OCI-LY3 (cell line): ENCODE results near the gene C6.

ENCODE experiments used
- H2AFZ ChIP-seq: fragments of 200-600, 300-600 bp; shearing (Covaris generic); 2 replicates; pipeline ENCODE4 v1.6.0; 2014; ENCODE audit warnings: antibody characterized with exemption, low read depth, low read length
- H3K27ac ChIP-seq: fragments of 200-600, 300-600 bp; sonication (generic); 2 replicates; pipeline ENCODE4 v1.5.1; 2014; ENCODE audit warnings: mild to moderate bottlenecking, low read length, moderate library complexity, mixed read lengths
- H3K27me3 ChIP-seq: fragments of 200-600, 300-600 bp; sonication (generic); 2 replicates; pipeline ENCODE4 v1.6.1; 2014; ENCODE audit warnings: low read depth, low read length, mixed read lengths
- H3K36me3 ChIP-seq: fragments of 200-600, 300-600 bp; sonication (generic); replicated peaks from 2 replicates; pipeline ENCODE3; 2014; ENCODE audit warnings: low read depth, low read length, mixed read lengths
- H3K4me1 ChIP-seq: fragments of 300-600, 200-600 bp; sonication (generic); 2 replicates; pipeline ENCODE4 v1.6.1; 2014; ENCODE audit warnings: low read length, mixed read lengths
- H3K4me2 ChIP-seq: fragments of 200-600, 300-600 bp; sonication (generic); 2 replicates; pipeline ENCODE4 v1.6.1; 2014; ENCODE audit warnings: low read length, mixed read lengths
- H3K4me3 ChIP-seq: fragments of 300-600, 200-600 bp; sonication (generic); 2 replicates; pipeline ENCODE4 v1.5.1; 2014; ENCODE audit warnings: antibody characterized with exemption, mild to moderate bottlenecking, low read length, moderate library complexity
- H3K79me2 ChIP-seq: fragments of 300-600, 200-600 bp; shearing (Covaris generic); 2 replicates; pipeline ENCODE4 v1.6.1; 2014; ENCODE audit warnings: mild to moderate bottlenecking, low read length, mixed read lengths
- H3K9ac ChIP-seq: fragments of 300-600, 200-600 bp; shearing (Covaris generic); 2 replicates; pipeline ENCODE4 v1.6.0; 2014; ENCODE audit warnings: mild to moderate bottlenecking, low read length, moderate library complexity
- H3K9me3 ChIP-seq: fragments of 200-600, 300-600 bp; shearing (Covaris generic); 2 replicates; pipeline ENCODE4 v1.6.1; 2014; ENCODE audit warnings: low read length, mixed read lengths; ENCODE audit not compliant: insufficient read depth
- H4K20me1 ChIP-seq: fragments of 200-600, 300-600 bp; sonication (generic); 2 replicates; pipeline ENCODE4 v1.6.1; 2016; ENCODE audit warnings: low read length, mixed read lengths; ENCODE audit not compliant: insufficient read depth
- EZH2phosphoT487 ChIP-seq: fragments of 200-600 bp; shearing (Covaris generic); IDR thresholded peaks from 2 replicates; pipeline ENCODE4 v1.6.1; 2018; ENCODE audit warnings: antibody characterized with exemption, mixed run types, low read depth
- TF ChIP-seq, protein P1 (sequence below): fragments of 200-600, 300-600 bp; sonication (generic); IDR thresholded peaks from 2 replicates; pipeline ENCODE4 v1.5.1; 2014; ENCODE audit warnings: antibody characterized with exemption, low read length, low read depth

The C6 gene

GRCh38 chr5:41176952-41177351, 36.4 kb downstream of the C6 start:
- no peak overlapping the region for H2AFZ ChIP-seq
- H3K9me3 ChIP-seq = no peaks in the 10 kb centered on the region
- H3K27ac ChIP-seq = no peak overlapping the region
- H3K4me2 ChIP-seq = no peak overlapping the region
- H3K27me3 ChIP-seq = no peaks in the 10 kb centered on the region
- no peak overlapping the region for H3K9ac ChIP-seq
- no peaks in the 10 kb centered on the region for H3K36me3 ChIP-seq
- TF ChIP-seq, protein P1, sequence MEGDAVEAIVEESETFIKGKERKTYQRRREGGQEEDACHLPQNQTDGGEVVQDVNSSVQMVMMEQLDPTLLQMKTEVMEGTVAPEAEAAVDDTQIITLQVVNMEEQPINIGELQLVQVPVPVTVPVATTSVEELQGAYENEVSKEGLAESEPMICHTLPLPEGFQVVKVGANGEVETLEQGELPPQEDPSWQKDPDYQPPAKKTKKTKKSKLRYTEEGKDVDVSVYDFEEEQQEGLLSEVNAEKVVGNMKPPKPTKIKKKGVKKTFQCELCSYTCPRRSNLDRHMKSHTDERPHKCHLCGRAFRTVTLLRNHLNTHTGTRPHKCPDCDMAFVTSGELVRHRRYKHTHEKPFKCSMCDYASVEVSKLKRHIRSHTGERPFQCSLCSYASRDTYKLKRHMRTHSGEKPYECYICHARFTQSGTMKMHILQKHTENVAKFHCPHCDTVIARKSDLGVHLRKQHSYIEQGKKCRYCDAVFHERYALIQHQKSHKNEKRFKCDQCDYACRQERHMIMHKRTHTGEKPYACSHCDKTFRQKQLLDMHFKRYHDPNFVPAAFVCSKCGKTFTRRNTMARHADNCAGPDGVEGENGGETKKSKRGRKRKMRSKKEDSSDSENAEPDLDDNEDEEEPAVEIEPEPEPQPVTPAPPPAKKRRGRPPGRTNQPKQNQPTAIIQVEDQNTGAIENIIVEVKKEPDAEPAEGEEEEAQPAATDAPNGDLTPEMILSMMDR = no peak
- TF ChIP-seq EZH2phosphoT487 = no peak
- H4K20me1 ChIP-seq = no peaks in the 10 kb centered on the region
- no peak overlapping the region for H3K4me3 ChIP-seq
- no peaks in the 10 kb centered on the region for H3K79me2 ChIP-seq
- H3K4me1 ChIP-seq = no peaks in the 10 kb centered on the region

DNA sequence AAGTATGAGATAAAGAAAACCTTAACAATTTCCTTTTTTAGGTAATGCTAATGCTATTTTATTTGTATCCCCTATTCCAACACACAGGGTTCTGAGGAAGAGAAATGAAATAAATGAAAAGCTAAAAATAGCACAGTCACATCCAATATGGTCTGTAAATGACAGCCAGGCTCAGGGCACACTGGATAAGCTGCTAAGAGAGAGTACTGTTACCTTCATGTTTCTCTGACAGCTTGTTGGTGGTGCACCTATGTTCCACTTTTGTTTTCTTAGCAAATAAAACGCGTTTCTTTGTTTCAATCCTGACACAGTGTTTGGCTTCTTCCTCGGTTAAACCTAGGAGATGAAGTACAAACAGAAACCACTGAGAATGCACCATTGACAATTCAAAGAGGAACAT, 41.3 kb downstream of the C6 start:
- Histone ChIP-seq H3K27ac (no peak overlapping the region), H3K36me3 (no peaks in the 10 kb centered on the region), H3K27me3 (no peaks in the 10 kb centered on the region), H3K9me3 (no peaks in the 10 kb centered on the region), H3K4me1 (no peaks in the 10 kb centered on the region), H3K4me2 (no peak overlapping the region), H4K20me1 (no peaks in the 10 kb centered on the region), H2AFZ (no peak overlapping the region), H3K4me3 (no peak overlapping the region), H3K9ac (no peak overlapping the region), H3K79me2 (no peaks in the 10 kb centered on the region)
- TF ChIP-seq, protein P1 = no peak
- TF ChIP-seq EZH2phosphoT487 = no peak

DNA sequence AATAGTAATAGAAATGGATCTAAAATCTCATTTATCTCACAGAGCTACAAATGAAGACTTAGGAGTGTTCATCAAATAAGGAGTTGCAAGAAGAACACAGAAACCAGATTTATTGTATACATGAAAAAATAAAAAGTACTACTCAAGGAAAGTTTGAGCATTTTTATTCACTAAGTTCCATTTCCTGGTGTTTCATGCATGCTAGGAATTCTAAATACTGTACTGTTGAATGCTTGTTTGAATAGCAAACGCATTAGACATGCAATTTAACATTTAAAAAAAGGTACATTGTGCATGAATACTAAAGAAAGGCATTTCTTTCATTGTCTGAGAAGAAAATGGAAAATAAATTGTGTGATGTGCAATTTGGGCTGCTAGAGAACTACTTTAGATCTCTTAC, 52.1 kb downstream of the C6 start:
- H3K36me3 ChIP-seq = no peaks in the 10 kb centered on the region
- no peaks in the 10 kb centered on the region for H3K9me3 ChIP-seq
- no peak overlapping the region for H3K4me2 ChIP-seq
- H3K9ac ChIP-seq = no peak overlapping the region
- TF ChIP-seq, protein P1 = no peak
- TF ChIP-seq EZH2phosphoT487 = no peak
- H2AFZ ChIP-seq = no peak overlapping the region
- H3K79me2 ChIP-seq = no peaks in the 10 kb centered on the region
- H3K4me1 ChIP-seq = no peaks in the 10 kb centered on the region
- no peaks in the 10 kb centered on the region for H4K20me1 ChIP-seq
- H3K4me3 ChIP-seq = no peak overlapping the region
- H3K27ac ChIP-seq = no peak overlapping the region
- H3K27me3 ChIP-seq = no peaks in the 10 kb centered on the region

DNA sequence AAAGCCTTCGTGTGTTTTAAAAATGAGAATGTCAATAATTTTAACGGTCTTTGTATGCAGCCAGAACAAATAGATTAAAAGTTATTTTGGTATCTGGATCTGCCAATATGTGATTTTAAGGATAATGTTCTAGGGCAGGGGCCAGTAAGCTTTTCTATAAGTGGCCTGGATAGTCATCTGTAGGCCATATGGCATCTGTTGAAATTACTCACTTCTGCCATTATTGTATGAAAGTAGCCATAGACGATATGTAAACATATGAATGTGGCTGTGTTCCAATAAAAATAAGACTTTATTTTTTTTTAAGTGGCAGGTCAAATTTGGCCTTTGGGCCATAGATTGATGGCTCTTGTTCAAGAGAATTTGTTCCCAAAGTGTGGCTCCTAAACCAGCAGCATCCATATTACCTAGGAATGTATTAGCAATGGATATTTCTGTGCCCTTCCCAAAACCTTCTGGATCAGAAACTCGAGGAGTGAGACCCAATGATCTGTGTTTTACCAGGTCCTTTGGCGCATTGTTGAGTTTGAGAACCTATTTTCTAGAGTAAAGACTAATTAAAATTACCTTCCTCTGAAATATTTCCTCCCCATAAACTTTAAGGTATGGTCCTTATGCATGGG, 55.9 kb downstream of the C6 start:
- Histone ChIP-seq H3K4me3 (no peak overlapping the region), H3K27me3 (no peaks in the 10 kb centered on the region), H2AFZ (no peak overlapping the region), H3K4me1 (no peaks in the 10 kb centered on the region), H3K79me2 (no peaks in the 10 kb centered on the region), H3K27ac (no peak overlapping the region), H3K36me3 (no peaks in the 10 kb centered on the region), H3K9me3 (no peaks in the 10 kb centered on the region), H3K9ac (no peak overlapping the region), H3K4me2 (no peak overlapping the region), H4K20me1 (no peaks in the 10 kb centered on the region)
- no peak for TF ChIP-seq EZH2phosphoT487
- TF ChIP-seq, protein P1 = no peak
